MCF 10A (cell line): ENCODE data around the gene ADAMTS19. TPM values are rescaled to one million over a fixed set of nuclear protein-coding genes. Genes with fewer than 3 reads are reported as not detected.
A peak's percentile ranks its signal among the peaks of the same experiment; 100 is the strongest.

Source experiments
- BruUV-seq: library from RNA; stranded (reverse); fragments of 400-500 nt; replicated peaks from 2 replicates; lab custom pipeline; 2021; lab: Mats Ljungman, UMichigan
- CTCF ChIA-PET: fragments of 300-600 bp; sonication (Branson Sonifier 250); formaldehyde crosslinking; extraction: SDS; loops from one replicate; lab custom pipeline; 2021; ENCODE audit warnings: antibody characterized with exemption, inconsistent platforms; lab: Yijun Ruan, JAX
- POLR2A ChIA-PET: fragments of 300-600, 350-650 bp; sonication (Branson Sonifier 250); formaldehyde crosslinking; extraction: SDS; loops from one replicate; lab custom pipeline; 2020; ENCODE audit warnings: antibody characterized with exemption, inconsistent platforms; lab: Yijun Ruan, JAX
- DNase-seq: peaks from one replicate; pipeline ENCODE4 v3.0.0-alpha.2; 2018; ENCODE audit not compliant: unreplicated experiment
- H3K27ac Mint-ChIP-seq: one replicate; pipeline ENCODE4 v1.8.0; 2022; ENCODE audit warnings: mild to moderate bottlenecking, low read depth, mixed read lengths; ENCODE audit not compliant: unreplicated experiment
- H3K27me3 Mint-ChIP-seq: one replicate; pipeline ENCODE4 v1.8.0; 2022; ENCODE audit warnings: mixed read lengths; ENCODE audit not compliant: insufficient read depth, unreplicated experiment
- H3K36me3 Mint-ChIP-seq: one replicate; pipeline ENCODE4 v1.8.0; 2022; ENCODE audit warnings: mild to moderate bottlenecking, moderate library complexity, mixed read lengths; ENCODE audit not compliant: insufficient read depth, unreplicated experiment
- H3K4me1 Mint-ChIP-seq: one replicate; pipeline ENCODE4 v1.8.0; 2022; ENCODE audit warnings: mixed read lengths; ENCODE audit not compliant: insufficient read depth, unreplicated experiment
- H3K4me3 Mint-ChIP-seq: one replicate; pipeline ENCODE4 v1.8.0; 2022; ENCODE audit warnings: mild to moderate bottlenecking, moderate library complexity, mixed read lengths; ENCODE audit not compliant: unreplicated experiment
- H3K9me3 Mint-ChIP-seq: one replicate; pipeline ENCODE4 v1.8.0; 2022; ENCODE audit warnings: mixed read lengths; ENCODE audit not compliant: unreplicated experiment
- CTCF ChIP-seq: fragments of 200-600 bp; IDR thresholded peaks from one replicate; pipeline ENCODE4 v1.8.0; 2022; ENCODE audit warnings: antibody characterized with exemption, mild to moderate bottlenecking; ENCODE audit not compliant: unreplicated experiment
- intact Hi-C: fragments of 100-400 bp; cut with micrococcal nuclease; formaldehyde crosslinking; loops from 2 replicates; pipeline ENCODE4 v1.14.1; 2022
- total RNA-seq: library from RNA; stranded (reverse); gene quantifications from 2 replicates; pipeline ENCODE4 v1.2.3, GENCODE V29; 2022

ADAMTS19 gene
- total RNA-seq, 1 experiment from 2014 or later: not detected

GRCh38 chr5:129670957-129671500, 210.9 kb downstream of the ADAMTS19 start:
- Mint-ChIP-seq H3K27ac (peak overlapping the region; percentile 76), H3K4me3 (no peak overlapping the region), H3K9me3 (peaks cover 13% of the 10 kb centered on the region), H3K27me3 (no peaks in the 10 kb centered on the region), H3K4me1 (peaks cover 16% of the 10 kb centered on the region), H3K36me3 (no peaks in the 10 kb centered on the region)
- BruUV-seq: no TSS peak
- intact Hi-C loops: no loop called here
- ChIA-PET CTCF (interaction anchor here (0.6 to 1.2 kb wide), 2 partner anchors 16 to 150 kb away, joined by 3 read pairs; no protein-coding TSS in a partner anchor), POLR2A (interaction anchor here (0.6 to 1.2 kb wide), 2 partner anchors 18 to 483 kb away, joined by 3 read pairs; no protein-coding TSS in a partner anchor)
- no peak for TF ChIP-seq CTCF
- peak; percentile 66 for DNase-seq

GRCh38 chr5:129672006-129672405, 211.9 kb downstream of the ADAMTS19 start:
- H3K4me3 Mint-ChIP-seq: no peak overlapping the region
- no peak overlapping the region for H3K27ac Mint-ChIP-seq
- intact Hi-C loops: no loop called here
- ChIA-PET CTCF (interaction anchor here (0.5 to 1.2 kb wide), 6 partner anchors 17 to 1889 kb away, joined by 3 to 4 read pairs (median 3); no protein-coding TSS in a partner anchor), POLR2A (interaction anchor here (1.0 to 1.2 kb wide), 2 partner anchors 12 to 19 kb away, joined by 3 read pairs; no protein-coding TSS in a partner anchor)
- H3K27me3 Mint-ChIP-seq: no peaks in the 10 kb centered on the region
- H3K4me1 Mint-ChIP-seq: peaks cover 16% of the 10 kb centered on the region
- TF ChIP-seq CTCF: no peak
- BruUV-seq: no TSS peak
- no peaks in the 10 kb centered on the region for H3K36me3 Mint-ChIP-seq
- H3K9me3 Mint-ChIP-seq: peaks cover 13% of the 10 kb centered on the region
- no peak for DNase-seq

GRCh38 chr5:129679671-129680070, 219.6 kb downstream of the ADAMTS19 start:
- Mint-ChIP-seq H3K4me1 (no peaks in the 10 kb centered on the region), H3K36me3 (peaks cover 7% of the 10 kb centered on the region), H3K9me3 (peaks cover 7% of the 10 kb centered on the region), H3K27me3 (no peaks in the 10 kb centered on the region), H3K27ac (no peak overlapping the region), H3K4me3 (no peak overlapping the region)
- intact Hi-C loops: no loop called here
- CTCF ChIA-PET: interaction anchor here (0.5 to 0.7 kb wide), 2 partner anchors 82 to 173 kb away, joined by 3 to 4 read pairs; no protein-coding TSS in a partner anchor
- no peak for TF ChIP-seq CTCF
- no peak for DNase-seq
- POLR2A ChIA-PET: no interaction called here
- no TSS peak for BruUV-seq

- BruUV-seq: no TSS peak
- CTCF ChIA-PET: interaction anchor here (0.6 kb wide), 1 partner anchor 255 kb away, joined by 3 read pairs; no protein-coding TSS in a partner anchor
- Mint-ChIP-seq H3K27me3 (no peaks in the 10 kb centered on the region), H3K9me3 (no peaks in the 10 kb centered on the region), H3K4me1 (no peaks in the 10 kb centered on the region), H3K27ac (no peak overlapping the region), H3K4me3 (no peak overlapping the region), H3K36me3 (no peaks in the 10 kb centered on the region)
- DNase-seq: no peak
- intact Hi-C loops: no loop called here
- POLR2A ChIA-PET: no interaction called here
- no peak for TF ChIP-seq CTCF
Measured at GRCh38 chr5:129687941-129688340, 227.8 kb downstream of the ADAMTS19 start.
